Bronchial epithelial cell (primary cell): ENCODE measurements around the gene RETREG3. TPM values are rescaled to one million over a fixed set of nuclear protein-coding genes. Genes with fewer than 3 reads are reported as not detected.
"Not testable (repeated sequence)": the region's sequence is repeated elsewhere in the genome, so short reads cannot be mapped to it uniquely, and the experiment has no call there.

Source experiments
- DNase-seq: peaks from one replicate; pipeline ENCODE4 v3.0.0-alpha.2; 2010; ENCODE audit warnings: low read depth
- FAIRE-seq: peaks from 2 replicates; lab custom pipeline; 2011; peaks lifted over from hg19 to GRCh38; lab: Jason Lieb, UNC
- H3K27me3 ChIP-seq: 2 replicates; pipeline ENCODE4 v1.5.1; 2011; ENCODE audit warnings: low read length; ENCODE audit not compliant: control insufficient read depth, insufficient read depth
- H3K36me3 ChIP-seq: 2 replicates; pipeline ENCODE4 v1.5.1; 2011; ENCODE audit warnings: low read length; ENCODE audit not compliant: control insufficient read depth, insufficient read depth
- H3K4me3 ChIP-seq: 2 replicates; pipeline ENCODE4 v1.5.1; 2011; ENCODE audit warnings: mild to moderate bottlenecking, low read depth, low read length, control low read depth
- CTCF ChIP-seq: IDR thresholded peaks from 2 replicates; pipeline ENCODE4 v1.5.1; 2011; ENCODE audit warnings: mild to moderate bottlenecking, moderate library complexity, low read length, control low read depth, inconsistent platforms; ENCODE audit not compliant: insufficient read depth, severe bottlenecking
- total RNA-seq: library from RNA; depleted of rRNA; stranded (reverse); fragments of >200 nt; gene quantifications from 2 replicates; pipeline ENCODE4 v1.2.1, GENCODE V29; 2014

The RETREG3 gene
- total RNA-seq, 1 donor from 2014 or later, result 66.1 TPM

DNA sequence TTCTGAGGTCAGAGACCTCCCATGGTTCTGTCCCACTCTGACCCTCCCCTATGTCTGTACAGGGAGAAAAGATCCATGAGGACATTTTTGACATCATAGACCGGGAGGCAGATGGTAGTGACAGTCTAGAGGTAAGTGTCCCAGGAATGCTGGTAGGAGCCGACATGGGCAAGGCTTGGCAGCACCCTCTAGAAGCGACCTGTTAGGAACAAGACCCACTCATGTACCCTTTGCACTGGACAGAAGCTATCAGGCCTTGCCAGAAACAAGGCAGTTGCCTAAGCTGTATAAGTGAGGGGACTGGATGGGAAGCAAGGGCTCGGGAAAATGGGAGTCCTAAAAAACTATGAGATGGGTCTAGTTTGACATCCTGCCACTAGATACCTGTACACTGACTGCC, 2.8 kb upstream of the RETREG3 start:
- H3K27me3 ChIP-seq, result no peaks in the 10 kb centered on the region
- TF ChIP-seq CTCF, result no peak
- no peak for FAIRE-seq

DNA sequence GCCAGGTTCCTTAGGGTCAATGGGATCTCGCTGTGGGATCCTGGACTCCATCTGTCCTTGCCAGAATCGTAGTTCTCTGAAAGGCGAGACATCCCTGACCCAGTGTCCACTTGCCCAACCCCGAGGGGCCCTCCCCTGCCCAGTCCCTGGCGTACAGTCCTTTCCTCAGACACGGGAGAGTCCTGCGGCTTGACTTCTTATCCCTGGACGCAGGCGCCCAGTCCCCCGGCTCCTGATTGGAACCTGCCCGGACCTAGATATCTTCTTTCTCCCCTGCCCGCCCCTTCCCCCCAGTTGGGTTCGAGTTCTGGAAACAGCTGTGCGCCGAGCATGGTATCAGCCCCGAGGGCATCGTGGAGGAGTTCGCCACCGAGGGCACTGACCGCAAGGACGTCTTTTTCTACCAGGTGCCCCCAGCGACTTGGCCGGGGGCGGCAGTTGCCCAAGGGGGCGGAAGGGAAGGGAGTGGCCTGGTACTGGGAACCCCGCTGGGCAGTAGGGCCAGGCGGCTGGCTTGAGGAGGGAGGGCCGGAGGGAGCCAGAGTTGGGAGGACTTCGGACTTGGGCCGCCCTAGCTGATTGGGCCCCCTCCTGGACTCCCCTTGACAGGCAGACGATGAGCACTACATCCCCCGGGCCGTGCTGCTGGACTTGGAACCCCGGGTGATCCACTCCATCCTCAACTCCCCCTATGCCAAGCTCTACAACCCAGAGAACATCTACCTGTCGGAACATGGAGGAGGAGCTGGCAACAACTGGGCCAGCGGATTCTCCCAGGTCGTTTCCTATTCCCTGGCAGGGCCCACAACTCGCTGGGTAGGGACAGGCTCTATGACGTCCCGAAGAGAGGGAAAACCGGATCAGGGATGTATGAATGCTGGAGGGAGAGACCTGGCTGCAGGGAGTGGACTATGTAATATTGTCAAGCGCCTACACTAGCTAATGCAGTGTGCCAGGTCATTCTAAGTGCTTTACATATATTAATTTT, 934 bp upstream of the RETREG3 start:
- not testable (repeated sequence) for FAIRE-seq, DNase-seq, H3K27me3 ChIP-seq
- Histone ChIP-seq H3K4me3 (peak overlapping the region; percentile 51), H3K36me3 (peaks cover 21% of the 10 kb centered on the region)

More for the DNA sequence above, 2.8 kb upstream of the RETREG3 start:
- DNase-seq, result no peak
- Histone ChIP-seq H3K4me3 (no peak overlapping the region), H3K36me3 (peaks cover 24% of the 10 kb centered on the region)

- Histone ChIP-seq H3K27me3 (no peaks in the 10 kb centered on the region), H3K4me3 (peak overlapping the region; percentile 72), H3K36me3 (peaks cover 10% of the 10 kb centered on the region)
- no peak for TF ChIP-seq CTCF
- no peak for DNase-seq
- no peak for FAIRE-seq
Observed at GRCh38 chr17:42608305-42609181, 631 bp downstream of the RETREG3 start.

- no peak for TF ChIP-seq CTCF
- no peak for DNase-seq
- no peak for FAIRE-seq
- Histone ChIP-seq H3K4me3 (peak overlapping the region; percentile 72), H3K27me3 (no peaks in the 10 kb centered on the region), H3K36me3 (peaks cover 6% of the 10 kb centered on the region)
Observed at GRCh38 chr17:42607769-42608168, 1.4 kb downstream of the RETREG3 start.

DNA sequence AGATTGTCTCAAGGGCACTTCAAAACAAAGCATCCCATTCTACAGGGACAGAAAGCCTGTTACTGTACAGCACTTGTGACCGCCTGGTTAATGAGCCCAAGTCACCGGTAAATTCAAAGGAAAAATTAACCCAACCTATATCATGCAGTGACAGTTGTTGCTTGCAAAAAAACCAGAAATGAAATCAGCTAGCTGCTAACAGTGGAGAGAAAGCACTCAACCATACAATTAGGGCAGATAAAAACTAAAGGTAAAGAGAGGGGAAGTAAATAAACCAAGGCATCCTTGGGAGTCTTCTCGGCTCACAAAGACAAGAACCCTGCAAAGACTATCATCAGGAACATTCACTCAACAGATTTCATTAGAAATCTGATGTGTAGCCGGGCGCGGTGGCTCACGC, 5.9 kb downstream of the RETREG3 start:
- FAIRE-seq (no peak), DNase-seq (no peak)
- no peak for TF ChIP-seq CTCF
- H3K27me3 ChIP-seq, result no peaks in the 10 kb centered on the region
- H3K36me3 ChIP-seq, result peaks cover 3% of the 10 kb centered on the region
- no peak overlapping the region for H3K4me3 ChIP-seq

DNA sequence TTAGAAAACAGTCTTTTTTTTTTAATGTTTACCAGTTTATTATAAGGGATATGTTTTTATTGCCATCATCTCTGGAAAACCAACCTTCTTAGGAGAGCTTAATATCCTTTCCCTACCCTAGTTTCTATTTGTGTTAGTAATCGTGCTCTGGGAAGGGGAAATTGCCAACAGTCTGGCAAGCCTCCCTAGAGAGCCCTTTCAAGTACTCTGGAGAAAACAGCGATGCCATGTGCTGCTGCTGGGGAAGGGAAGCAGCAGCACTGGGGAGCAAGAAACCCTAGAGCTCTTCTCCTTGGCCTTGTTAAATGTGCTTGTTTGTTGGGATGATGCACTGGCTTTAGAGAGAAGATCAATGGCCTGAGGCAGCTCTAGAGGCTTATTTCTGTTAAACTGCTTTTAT, 10.3 kb downstream of the RETREG3 start:
- peaks cover 3% of the 10 kb centered on the region for H3K36me3 ChIP-seq
- no peak for DNase-seq

More for the DNA sequence above, 10.3 kb downstream of the RETREG3 start:
- Histone ChIP-seq H3K27me3 (no peaks in the 10 kb centered on the region), H3K4me3 (no peak overlapping the region)
- FAIRE-seq, result no peak
- no peak for TF ChIP-seq CTCF
